Erythroblast (primary cell): ENCODE results near the gene CBFA2T2.

Experiments used
- DNase-seq, 2 experiments: peaks; one replicate each; lab custom pipeline; 2025; lab: John Stamatoyannopoulos, UW
- GATA1 ChIP-seq: IDR thresholded peaks from 2 replicates; pipeline ENCODE4 v1.6.1; 2011; ENCODE audit warnings: low read depth, mild to moderate bottlenecking, control low read depth, low read length, moderate library complexity
- POLR2A ChIP-seq: IDR thresholded peaks from 2 replicates; pipeline ENCODE4 v1.6.1; 2011; ENCODE audit warnings: mild to moderate bottlenecking, low read length

CBFA2T2 gene

DNA sequence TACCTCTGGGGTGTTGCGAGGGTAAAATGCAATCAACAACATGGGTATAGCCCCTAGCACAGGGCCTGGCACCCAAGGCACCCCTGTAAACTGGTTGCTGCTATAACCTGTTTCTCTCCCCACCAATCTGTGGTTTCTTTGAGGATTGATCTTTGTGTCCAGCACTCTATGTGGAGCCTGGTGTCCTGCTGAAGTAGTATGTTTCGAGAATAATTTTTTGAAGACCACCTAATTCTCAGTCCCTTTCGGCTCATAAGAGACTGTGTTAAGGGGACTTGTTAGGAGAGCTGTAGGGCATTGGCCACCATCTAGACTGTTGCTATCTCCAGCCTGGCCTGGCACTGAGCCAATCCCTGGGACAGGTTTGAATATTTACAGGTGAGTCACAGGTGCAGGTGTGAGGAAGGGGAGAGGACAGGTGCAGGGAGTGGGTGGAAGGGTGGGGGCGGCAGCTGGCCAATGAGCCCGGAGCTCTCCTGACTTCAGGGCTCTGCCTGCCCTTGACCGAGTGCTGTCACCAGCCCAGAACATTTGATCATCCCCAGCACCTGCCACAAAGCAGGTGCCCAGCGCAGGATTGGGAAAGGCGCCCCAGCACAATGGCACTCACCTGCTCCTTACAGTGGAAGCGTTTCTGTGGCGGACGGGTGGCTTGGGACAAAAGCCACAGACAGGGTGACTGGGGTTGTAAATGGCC is 164.2 kb downstream of the CBFA2T2 start:
- no peak for TF ChIP-seq POLR2A
- no peak for TF ChIP-seq GATA1

DNA sequence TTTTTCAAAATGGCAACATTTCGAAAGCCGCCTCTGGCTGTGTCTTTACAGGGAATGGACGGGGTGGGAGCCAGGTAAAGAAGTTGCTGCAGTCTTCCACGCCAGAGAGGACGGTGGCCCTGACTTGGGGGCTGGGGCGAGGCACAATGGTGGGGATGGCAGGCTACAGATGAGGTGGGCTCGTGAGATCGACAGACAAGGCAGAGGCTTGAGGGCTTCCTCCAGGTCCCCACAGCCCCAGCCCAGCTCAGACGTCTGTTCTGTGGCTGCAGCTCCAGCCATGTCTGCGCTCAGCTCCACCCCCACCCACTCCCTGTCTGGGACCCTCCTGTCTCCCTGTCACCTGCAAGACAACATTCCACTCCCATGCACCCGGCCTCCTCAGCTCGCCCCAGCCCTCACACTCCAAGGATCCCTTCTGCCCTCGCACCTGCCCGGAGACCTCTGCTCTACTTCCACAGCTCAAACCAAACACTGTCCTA is 164.8 kb downstream of the CBFA2T2 start:
- DNase-seq = no peak
- TF ChIP-seq GATA1 (no peak), POLR2A (no peak)

More for the DNA sequence above, 164.2 kb downstream of the CBFA2T2 start:
- no peak for DNase-seq

DNA sequence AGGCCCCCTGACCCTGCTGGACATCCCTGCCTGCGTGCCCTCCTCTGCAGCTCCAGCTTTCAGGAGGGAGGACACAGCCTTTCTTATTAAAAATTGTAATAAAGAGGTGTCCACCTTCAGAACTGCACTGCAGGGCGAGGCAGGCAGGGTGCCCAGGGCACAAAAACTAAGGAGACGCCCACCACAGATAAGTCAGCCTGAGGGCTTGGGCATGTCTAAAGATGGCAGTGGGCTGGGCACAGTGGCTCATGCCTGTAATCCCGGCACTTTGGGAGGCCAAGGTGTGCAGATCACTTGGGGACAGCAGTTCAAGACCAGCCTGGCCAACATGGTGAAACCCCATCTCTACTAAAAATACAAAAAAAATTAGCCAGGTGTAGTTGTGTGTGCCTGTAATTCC is 165.3 kb downstream of the CBFA2T2 start:
- TF ChIP-seq GATA1 (no peak), POLR2A (no peak)
- no peak for DNase-seq

DNA sequence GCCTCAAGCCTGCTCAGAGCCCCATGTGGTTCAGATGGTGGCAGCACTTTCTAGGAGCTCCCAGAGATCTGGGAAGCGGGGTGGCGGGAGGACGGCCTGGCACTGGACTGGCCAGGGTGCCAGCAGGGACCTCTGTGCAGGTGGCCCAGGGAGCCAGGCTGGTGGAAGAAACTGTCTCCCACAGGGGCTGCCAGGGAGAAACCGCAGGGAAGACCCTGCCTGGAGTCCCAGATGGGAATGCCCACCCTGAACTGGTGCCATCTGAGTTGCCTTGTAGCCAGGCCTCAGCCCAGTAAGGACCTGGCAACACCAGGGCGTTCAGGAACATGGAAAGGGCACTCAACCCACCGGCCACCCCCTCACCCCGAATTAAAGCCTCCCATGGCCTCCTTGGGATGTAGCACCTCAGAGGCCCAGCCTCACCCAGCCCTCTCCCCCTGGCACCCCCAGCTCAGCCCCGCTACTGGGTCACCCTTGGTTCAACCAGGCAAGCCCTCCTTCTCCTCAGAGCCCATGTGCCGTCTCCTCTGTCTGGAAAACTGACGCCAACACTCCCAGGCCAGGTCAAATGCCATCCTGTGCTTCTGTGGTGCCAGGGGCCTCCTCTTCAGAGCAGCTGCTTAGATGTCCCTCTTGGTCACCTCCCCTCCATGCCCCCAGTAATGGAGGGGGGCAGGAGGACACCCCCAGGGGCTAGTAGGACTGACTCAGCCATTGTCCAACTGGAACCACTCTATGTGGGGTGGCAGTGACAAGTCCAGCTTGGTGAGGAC is 166.3 kb downstream of the CBFA2T2 start:
- TF ChIP-seq POLR2A (no peak), GATA1 (no peak)
- no peak for DNase-seq

DNA sequence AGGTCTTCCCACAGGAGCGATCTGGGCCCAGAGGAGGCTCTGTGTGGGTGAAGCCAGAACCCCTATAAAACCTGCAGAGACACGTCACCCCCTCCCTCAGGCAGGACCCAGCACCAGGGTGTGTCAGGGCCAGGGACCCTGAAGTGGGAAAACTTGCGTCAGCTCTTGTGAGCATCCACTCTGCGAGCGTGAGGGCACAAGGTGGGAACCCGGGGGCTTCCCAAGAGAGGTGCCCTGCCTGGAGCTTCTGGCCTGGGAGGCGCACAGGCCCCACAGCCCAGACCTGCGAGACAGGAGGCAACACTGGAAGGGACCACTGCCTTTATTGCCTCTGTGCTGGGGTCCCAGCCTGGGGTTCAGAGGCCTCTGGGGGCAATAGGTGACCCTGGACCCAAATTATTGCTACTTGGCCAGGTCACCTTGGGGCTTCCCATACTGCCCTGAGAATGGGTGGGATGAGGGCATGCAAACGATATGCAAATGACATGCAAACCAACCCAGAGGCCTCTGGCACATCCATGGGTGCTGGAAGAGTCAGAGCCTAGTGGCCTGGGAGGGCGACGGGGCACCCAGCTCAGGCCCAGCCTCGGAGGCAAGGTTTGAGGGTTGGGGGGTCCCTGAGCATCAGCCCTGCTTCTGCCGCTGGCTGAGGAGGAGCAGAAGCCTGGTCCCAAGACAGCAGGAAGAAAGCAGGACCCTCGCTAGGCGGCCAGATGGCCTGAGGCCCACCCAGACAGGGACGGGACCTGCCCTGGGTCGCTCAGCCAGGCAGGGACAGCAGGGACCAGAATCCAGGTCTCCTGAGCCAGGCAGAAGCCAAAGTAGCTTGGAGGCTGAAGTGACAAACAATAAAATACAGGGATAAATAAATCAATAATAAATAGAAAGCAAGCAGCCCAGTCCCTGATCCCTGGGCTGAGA is 167.1 kb downstream of the CBFA2T2 start:
- no peak for DNase-seq

DNA sequence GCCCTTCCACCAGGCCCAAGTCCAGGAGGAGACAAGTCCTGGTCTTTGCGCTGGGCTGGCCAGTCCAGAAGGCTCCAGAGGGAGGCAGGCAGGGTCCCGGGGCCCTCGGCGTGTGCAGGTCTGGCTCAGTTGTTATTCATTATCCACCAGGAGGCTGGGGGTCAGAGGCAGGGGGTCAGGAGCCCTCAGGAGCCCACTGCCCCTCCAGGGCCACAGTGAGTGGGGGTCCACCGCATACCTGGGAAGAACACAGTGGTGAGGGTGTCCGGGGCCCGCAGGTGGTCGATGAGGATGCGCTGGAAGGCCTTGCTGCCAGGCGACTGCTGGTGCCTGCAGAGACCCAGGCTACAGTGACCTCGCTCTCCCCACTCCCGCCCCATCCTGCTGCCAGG is 167.8 kb downstream of the CBFA2T2 start:
- DNase-seq = no peak
- no peak for TF ChIP-seq POLR2A
- TF ChIP-seq GATA1 = no peak

More for the DNA sequence above, 167.1 kb downstream of the CBFA2T2 start:
- TF ChIP-seq GATA1 (no peak), POLR2A (no peak)

DNA sequence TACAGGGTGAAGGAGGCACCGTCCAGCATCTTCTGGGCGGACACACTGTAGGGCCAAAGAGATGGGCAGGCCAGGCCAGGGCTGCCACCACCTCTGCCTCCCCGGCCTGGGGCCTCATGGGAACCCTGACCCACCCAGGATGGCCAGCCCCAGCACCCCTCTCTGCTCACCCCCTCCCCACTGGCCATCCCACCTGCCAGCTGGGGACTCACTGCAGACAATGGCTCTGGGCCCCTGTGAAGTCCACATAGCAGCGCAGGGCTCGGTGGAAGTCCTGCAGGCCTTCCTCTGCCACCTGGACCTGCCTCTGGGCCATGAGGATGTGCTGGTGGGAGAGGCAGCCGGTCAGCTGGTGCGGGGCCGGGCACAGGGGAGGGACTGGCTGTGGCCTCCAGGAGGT is 168.6 kb downstream of the CBFA2T2 start:
- TF ChIP-seq GATA1 (no peak), POLR2A (no peak)
- DNase-seq = no peak

DNA sequence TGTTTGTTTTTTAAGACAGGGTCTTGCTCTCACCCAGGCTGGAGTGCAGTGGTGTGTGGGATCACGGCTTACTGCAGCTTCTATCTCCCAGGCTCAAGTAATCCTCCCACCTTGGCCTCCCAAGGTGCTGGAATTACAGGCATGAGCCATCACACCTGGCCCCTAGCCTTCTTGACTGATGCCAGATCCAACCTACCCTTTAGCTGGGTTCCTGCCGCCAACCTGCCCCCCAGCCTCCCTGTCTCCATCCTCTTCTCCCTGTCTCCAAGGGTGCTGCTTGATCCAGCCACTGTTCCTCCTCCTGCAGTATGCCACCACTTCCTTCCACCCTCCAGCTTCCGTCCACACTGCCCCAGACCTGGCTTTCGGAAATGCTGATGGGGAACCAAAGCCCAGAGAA is 169.0 kb downstream of the CBFA2T2 start:
- DNase-seq = no peak
- no peak for TF ChIP-seq GATA1
- TF ChIP-seq POLR2A = no peak

DNA sequence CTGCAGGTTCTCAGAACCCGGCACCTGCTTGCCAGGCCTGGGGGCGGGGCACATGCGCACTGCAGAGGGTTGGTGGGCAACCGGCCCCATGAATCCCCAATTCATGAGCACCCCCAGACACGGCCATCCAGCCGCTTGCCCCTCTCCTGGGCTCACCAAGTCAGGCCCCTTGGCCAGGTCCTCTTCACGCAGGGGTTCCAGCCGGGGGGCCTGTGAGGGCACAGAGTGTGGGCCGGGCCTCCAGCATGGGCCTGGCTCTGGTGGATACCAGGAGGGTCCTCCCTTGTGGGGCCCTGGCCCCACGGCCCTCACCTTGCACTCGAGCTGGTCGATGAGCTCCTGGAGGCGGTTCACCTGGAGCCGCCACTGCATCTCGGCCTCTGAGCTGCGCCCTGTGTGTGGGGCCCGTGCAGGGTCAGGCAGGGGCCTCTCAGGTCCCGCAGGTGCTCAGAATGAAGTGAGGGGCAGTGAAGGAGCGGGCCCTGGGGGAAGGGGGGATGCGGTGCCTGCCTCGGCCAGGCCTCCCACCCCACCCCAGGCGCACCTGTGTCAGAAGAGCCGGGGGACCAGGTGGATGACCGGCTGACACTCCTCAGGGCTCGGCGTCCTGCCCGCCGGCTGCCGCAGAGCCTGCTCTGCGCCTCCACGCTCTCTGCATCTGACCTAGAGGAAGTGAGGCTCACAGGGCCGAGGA is 169.6 kb downstream of the CBFA2T2 start:
- no peak for DNase-seq
- TF ChIP-seq GATA1 (no peak), POLR2A (no peak)

DNA sequence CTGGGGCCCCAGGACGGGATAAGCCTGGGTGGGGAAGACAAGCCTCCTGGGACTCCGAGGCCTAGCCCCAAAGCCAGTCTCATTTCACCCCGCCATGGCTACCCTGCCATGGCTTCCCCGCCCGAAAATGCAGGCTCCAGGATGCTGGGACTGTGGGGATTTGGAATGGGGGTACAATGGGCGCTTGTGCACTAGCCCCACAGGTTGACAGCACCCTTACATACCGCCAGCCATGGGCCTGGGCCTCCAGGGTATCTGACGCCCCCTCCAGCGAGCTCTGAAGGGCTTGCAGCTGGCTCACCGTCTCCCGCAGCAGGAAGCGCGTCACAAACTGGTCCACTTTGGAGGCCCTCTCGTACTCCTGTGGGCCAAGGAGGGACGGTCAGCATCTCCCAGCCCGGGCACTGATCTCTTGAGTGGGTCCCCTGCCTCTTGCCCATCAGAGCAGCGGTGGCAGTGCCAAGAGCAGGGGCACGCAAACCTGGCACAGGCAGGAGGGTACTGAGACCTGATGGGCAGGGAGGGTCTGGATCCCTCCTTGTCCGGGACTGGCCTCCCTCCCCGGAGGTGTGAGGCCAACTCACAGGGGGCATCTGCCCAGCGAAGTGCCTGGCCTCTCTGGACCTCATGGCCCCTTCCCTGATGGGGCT is 170.3 kb downstream of the CBFA2T2 start:
- DNase-seq = no peak
- no peak for TF ChIP-seq POLR2A

DNA sequence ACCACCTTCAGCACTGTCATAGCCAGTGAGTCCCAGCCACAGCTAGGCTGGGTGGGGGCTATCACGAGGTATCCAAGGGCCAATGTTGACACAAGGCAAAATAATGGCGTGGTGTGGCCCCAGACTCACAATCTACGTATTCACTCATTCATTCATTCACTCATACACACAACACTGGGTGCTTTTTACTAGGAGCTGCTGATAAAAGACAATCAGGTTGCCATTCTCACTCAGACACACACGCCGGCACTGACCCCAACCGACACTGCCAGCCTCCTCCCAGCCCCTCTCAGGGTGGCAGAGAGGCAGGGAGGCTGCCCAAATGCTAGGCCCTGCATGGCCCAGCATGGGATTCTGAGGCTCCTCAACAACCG is 170.8 kb downstream of the CBFA2T2 start:
- TF ChIP-seq POLR2A (no peak), GATA1 (no peak)
- no peak for DNase-seq

DNA sequence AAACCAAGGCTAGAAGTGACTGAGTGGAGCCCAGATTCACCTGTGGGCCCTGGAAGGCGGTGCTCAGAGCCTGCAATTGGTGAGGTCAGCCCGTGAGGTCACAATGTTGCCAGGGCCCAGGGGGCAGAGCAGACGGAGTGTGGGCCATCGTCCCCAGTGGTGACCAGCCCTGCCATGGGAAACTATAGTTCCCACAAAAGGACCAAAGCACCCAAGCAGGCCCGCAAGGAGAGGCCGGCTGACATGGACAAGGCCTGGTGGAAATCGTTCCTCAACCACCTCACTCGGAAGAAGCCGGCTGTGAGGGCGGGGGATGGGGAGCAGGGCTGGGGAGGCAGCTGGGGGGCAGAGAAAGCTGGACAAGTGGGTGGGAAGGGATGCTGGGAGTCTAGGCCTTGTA is 172.3 kb downstream of the CBFA2T2 start, which contains the start of gene C20orf144:
C20orf144 (plus strand) TSS at position 156 of the 400 bp plus-strand sequence; CDS start at position 175, 19 bp downstream.
- no peak for TF ChIP-seq POLR2A
- TF ChIP-seq GATA1 = no peak
- no peak for DNase-seq
